Coronary artery (tissue), 2 donors: ENCODE results near the gene NOC4L.
"Not testable (repeated sequence)": the region's sequence is repeated elsewhere in the genome, so short reads cannot be mapped to it uniquely, and the experiment has no call there.

Source experiments
- DNase-seq: peaks from one replicate; pipeline ENCODE4 v3.0.0-alpha.2; 2017; ENCODE audit warnings: low spot score
- H3K27ac ChIP-seq, 2 donors: fragments of 200-600 bp; sonication (generic); one replicate each; pipeline ENCODE4 v1.5.1; 2016 to 2019
- H3K4me3 ChIP-seq: fragments of 200-600 bp; sonication (generic); 2 replicates; pipeline ENCODE4 v1.5.1; 2016; ENCODE audit warnings: mild to moderate bottlenecking, moderate library complexity
- TF ChIP-seq, protein P1 (sequence below): fragments of 200-600 bp; sonication (generic); IDR thresholded peaks from one replicate; pipeline ENCODE4 v1.5.1; 2019; ENCODE audit warnings: antibody characterized with exemption

NOC4L gene

DNA sequence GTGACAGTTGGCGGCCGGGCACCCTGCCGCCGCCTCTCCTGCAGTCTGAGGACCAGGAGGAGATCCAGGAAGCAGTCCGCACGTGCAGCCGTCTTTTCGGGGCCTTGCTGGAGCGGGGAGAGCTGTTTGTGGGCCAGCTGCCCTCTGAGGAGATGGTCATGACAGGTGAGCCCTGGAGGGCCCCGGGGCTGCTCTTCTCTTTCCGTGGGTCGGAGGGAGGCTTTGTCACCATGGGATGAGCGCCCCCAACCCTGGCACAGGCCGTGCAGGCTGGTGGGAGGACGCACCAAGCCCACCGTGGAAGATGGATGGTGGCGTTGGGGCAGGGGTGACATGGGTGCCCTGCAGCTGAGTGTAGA lies 532 bp downstream of the NOC4L start:
- Histone ChIP-seq H3K27ac (peak overlapping the region; percentile 81 to 93), H3K4me3 (peak overlapping the region; percentile 93)
- no peak for DNase-seq
- TF ChIP-seq, protein P1, sequence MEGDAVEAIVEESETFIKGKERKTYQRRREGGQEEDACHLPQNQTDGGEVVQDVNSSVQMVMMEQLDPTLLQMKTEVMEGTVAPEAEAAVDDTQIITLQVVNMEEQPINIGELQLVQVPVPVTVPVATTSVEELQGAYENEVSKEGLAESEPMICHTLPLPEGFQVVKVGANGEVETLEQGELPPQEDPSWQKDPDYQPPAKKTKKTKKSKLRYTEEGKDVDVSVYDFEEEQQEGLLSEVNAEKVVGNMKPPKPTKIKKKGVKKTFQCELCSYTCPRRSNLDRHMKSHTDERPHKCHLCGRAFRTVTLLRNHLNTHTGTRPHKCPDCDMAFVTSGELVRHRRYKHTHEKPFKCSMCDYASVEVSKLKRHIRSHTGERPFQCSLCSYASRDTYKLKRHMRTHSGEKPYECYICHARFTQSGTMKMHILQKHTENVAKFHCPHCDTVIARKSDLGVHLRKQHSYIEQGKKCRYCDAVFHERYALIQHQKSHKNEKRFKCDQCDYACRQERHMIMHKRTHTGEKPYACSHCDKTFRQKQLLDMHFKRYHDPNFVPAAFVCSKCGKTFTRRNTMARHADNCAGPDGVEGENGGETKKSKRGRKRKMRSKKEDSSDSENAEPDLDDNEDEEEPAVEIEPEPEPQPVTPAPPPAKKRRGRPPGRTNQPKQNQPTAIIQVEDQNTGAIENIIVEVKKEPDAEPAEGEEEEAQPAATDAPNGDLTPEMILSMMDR = no peak

DNA sequence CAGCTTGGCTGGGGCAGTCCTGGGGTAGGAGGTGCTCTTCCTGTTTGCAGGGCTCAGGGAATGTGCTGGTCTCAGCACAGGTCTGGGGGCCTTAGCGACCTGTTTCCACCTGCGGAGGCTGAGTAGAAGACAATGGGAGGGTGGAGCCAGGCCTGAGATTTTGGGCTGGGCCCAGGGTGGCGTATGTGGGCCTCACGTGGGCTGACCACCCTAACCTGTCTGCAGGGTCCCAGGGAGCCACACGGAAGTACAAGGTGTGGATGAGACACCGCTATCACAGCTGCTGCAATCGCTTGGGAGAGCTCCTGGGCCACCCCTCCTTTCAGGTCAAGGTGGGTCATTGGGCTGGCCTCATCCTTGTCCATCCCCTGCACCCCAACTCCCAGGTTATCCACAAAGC lies 1.1 kb downstream of the NOC4L start:
- Histone ChIP-seq H3K4me3 (peak overlapping the region; percentile 93), H3K27ac (no peak overlapping the region)
- TF ChIP-seq, protein P1 = no peak
- no peak for DNase-seq

DNA sequence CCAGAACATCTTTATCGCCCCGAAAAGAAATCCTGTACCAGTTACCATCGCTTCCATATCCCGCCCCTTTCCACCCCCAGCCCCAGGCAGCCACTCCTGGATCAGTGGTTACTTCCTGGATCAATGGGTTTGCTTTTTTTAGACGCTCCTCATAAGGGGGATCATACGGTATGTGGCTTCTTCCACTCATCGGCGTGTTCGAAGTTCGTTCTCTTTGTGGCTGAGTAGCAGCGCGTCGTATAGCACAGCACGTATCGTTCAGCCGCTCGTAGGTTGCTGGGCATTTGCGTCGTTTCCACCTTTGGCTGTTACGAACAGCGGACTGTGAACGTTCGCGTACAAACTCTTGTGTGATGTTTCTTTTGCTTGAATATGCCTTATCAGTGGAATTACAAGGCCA lies 1.8 kb downstream of the NOC4L start:
- Histone ChIP-seq H3K4me3 (no peak overlapping the region), H3K27ac (no peak overlapping the region)
- no peak for DNase-seq
- TF ChIP-seq, protein P1 = no peak

DNA sequence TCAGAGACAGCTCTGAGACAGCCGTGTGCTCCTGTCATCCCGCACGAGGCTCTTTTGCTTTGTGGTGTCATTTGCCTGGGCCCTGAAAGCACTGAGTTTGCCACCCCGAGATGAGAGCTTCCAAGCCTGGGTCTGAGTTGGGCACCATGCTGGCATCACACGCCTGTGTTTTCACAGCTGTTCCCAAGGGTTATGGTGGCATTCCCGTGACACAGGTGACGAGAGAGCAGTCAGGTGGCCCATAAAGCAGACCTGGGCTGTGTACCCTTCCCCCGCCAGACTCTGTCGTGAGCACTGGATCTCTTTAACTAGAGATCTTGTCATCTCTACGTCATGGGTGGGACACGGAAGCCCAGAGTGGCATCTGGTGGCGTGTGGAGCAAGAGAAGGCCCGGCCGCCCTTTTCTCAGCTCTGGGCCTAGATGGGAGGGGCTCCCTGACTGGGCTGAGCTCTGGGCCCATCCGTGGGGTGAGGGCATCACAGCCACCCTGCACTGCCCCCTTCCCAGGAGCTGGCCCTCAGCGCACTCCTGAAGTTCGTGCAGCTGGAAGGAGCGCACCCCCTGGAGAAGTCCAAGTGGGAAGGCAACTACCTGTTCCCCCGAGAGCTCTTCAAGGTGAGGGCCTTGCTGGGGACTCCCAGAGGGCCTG lies 2.6 kb downstream of the NOC4L start:
- Histone ChIP-seq H3K4me3 (no peak overlapping the region), H3K27ac (no peak overlapping the region)
- TF ChIP-seq, protein P1 = no peak
- no peak for DNase-seq

DNA sequence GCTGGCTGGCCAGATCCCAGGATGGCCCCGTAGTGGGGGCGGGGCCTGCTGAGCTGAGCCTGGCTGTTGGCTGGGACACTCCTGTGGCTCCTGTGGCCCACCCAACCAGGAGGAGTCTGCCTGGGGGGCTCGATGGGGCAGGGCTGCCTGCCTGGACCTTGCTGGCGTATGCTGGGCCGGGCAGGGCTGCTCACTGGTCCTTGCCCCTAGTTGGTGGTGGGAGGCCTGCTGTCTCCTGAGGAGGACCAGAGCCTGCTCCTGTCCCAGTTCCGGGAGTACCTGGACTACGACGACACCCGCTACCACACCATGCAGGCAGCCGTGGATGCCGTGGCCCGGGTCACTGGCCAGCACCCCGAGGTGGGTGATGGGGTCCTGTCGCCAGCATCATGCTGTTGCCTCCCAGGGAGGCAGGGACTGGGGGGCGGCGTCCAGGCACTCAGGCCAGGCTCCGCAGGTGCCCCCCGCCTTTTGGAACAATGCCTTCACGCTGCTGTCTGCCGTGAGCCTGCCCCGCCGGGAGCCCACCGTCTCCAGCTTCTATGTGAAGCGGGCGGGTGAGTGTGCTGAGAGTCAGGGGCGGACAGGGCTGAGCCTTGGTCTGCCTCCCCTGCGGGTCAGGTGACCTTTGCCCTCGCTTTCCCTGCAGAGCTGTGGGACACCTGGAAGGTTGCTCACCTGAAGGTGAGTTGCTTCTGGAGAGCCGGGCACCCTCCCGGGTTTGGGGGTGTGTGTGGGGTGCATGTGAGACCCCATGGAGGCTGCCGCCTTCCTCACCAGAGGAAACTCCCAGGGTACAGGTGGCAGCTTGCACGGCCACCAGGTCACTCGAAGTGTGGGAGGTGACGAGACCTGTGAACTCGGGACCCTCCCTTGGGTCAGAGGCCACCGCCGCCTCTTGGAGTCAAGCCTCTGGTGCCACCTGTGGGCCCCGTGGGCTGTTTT lies 3.4 kb downstream of the NOC4L start:
- no peak for DNase-seq
- TF ChIP-seq, protein P1 = no peak
- Histone ChIP-seq H3K27ac (no peak overlapping the region), H3K4me3 (no peak overlapping the region)

DNA sequence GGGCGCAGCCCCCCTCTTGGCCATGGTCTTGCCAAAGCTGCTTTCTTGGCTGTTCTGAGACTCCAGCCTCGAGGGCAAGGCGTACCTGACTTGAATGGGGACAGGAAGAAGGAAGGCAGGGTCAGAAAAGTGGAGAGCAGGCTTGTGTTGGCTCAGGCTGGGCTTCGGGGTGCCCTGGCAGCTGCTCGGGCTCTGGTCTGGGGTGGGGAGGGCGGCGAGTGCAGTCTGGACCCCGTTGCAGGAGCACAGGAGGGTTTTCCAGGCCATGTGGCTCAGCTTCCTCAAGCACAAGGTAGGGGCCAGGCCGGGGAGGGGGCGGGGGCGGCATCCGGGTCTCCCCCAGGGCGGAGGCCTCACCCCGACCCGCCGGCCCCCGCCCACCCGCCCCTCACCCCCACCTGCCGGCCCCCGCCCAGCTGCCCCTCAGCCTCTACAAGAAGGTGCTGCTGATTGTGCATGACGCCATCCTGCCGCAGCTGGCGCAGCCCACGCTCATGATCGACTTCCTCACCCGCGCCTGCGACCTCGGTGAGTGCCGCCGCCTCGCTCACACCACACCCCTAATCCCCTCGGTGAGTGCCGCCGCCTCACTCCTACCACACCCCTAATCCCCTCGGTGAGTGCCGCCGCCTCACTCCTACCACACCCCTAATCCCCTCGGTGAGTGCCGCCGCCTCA lies 4.2 kb downstream of the NOC4L start:
- DNase-seq = no peak
- TF ChIP-seq, protein P1 = no peak
- no peak overlapping the region for H3K4me3 ChIP-seq
- H3K27ac ChIP-seq = no peak overlapping the region

DNA sequence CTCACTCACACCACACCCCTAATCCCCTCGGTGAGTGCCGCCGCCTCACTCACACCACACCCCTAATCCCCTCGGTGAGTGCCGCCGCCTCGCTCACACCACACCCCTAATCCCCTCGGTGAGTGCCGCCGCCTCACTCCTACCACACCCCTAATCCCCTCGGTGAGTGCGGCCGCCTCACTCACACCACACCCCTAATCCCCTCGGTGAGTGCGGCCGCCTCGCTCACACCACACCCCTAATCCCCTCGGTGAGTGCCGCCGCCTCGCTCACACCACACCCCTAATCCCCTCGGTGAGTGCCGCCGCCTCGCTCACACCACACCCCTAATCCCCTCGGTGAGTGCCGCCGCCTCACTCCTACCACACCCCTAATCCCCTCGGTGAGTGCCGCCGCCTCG lies 5.3 kb downstream of the NOC4L start:
- H3K4me3 ChIP-seq, DNase-seq, H3K27ac ChIP-seq: not testable (repeated sequence)
